Thoracic aorta (tissue), 2 donors: ENCODE measurements around the gene PRPF39. TPM values are rescaled to one million over a fixed set of nuclear protein-coding genes. Genes with fewer than 3 reads are reported as not detected.
"Not testable (repeated sequence)": the region's sequence is repeated elsewhere in the genome, so short reads cannot be mapped to it uniquely, and the experiment has no call there.

Experiments used
- ATAC-seq: fragments of 150-250 bp; one replicate; pipeline ENCODE4 v1.8.0; 2017; ENCODE audit warnings: low read depth; ENCODE audit not compliant: insufficient number of reproducible peaks, low FRiP score
- DNase-seq: peaks from one replicate; pipeline ENCODE4 v3.0.0-alpha.2; 2020; ENCODE audit warnings: low spot score
- H3K27ac ChIP-seq, 2 donors: fragments of 200-600 bp; sonication (generic); 1 replicate in 1 of 2; 2 replicates in 1 of 2; pipeline ENCODE4 v1.5.1; 2016; ENCODE audit warnings: mild to moderate bottlenecking in 2 of 2, moderate library complexity in 2 of 2
- H3K27me3 ChIP-seq: fragments of 200-600 bp; sonication (generic); replicated peaks from 2 replicates; pipeline ENCODE4 v1.6.0; 2016; ENCODE audit warnings: mild to moderate bottlenecking; ENCODE audit not compliant: insufficient read depth
- H3K36me3 ChIP-seq: fragments of 200-600 bp; sonication (generic); one replicate; pipeline ENCODE4 v1.5.1; 2016
- H3K4me1 ChIP-seq, 2 donors: fragments of 200-600 bp; sonication (generic); 1 replicate in 1 of 2; 2 replicates in 1 of 2; pipeline versions ENCODE4 v1.5.1 to v1.6.0; 2016; ENCODE audit warnings: low read depth in 2 of 2, mild to moderate bottlenecking in 1 of 2; ENCODE audit not compliant: control insufficient read depth in 1 of 2
- H3K4me3 ChIP-seq: fragments of 200-600 bp; sonication (generic); 2 replicates; pipeline ENCODE4 v1.5.1; 2016; ENCODE audit warnings: mild to moderate bottlenecking
- H3K9me3 ChIP-seq: fragments of 200-600 bp; sonication (generic); 2 replicates; pipeline ENCODE4 v1.5.1; 2016
- CTCF ChIP-seq: fragments of 200-600 bp; sonication (generic); IDR thresholded peaks from one replicate; pipeline ENCODE4 v1.5.1; 2019; ENCODE audit warnings: antibody characterized with exemption
- total RNA-seq, 2 donors: library from RNA; depleted of rRNA; stranded (reverse); fragments of >200 nt; gene quantifications; one replicate each; pipeline versions ENCODE4 v1.1.0 to v1.2.3, GENCODE V29; 2016

The PRPF39 gene
- total RNA-seq, 2 donors from 2014 or later: 20.0 to 37.5 TPM

DNA sequence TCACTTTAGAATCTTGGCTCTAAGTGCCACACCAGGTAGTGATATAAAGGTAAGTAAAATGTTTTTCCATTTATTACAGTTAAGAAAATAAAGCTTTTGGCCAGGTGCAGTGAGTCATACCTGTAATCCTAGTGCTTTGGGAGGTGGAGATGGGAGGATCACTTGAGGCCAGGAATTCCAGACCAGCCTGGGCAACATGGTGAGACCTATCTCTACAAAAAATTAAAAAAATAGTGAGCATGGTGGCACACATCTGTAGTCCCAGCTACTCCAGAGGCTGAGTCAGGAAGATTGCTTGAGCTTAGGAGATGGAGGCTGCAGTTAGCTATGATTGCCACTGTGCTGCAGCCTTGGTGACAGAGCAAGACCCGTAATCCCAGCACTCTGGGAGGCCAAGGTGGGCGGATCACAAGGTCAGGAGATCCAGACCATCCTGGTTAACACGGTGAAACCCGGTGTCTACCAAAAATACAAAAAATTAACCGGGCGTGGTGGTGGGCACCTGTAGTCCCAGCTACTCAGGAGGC lies 56.8 kb downstream of the PRPF39 start:
- Histone ChIP-seq H3K9me3 (no peaks in the 10 kb centered on the region), H3K4me1 (peaks cover 10 to 19% of the 10 kb centered on the region in 2 donors), H3K4me3 (no peak overlapping the region), H3K27me3 (no peaks in the 10 kb centered on the region), H3K36me3 (no peaks in the 10 kb centered on the region), H3K27ac (no peak overlapping the region)
- no peak for ATAC-seq
- TF ChIP-seq CTCF: no peak
- no peak for DNase-seq

DNA sequence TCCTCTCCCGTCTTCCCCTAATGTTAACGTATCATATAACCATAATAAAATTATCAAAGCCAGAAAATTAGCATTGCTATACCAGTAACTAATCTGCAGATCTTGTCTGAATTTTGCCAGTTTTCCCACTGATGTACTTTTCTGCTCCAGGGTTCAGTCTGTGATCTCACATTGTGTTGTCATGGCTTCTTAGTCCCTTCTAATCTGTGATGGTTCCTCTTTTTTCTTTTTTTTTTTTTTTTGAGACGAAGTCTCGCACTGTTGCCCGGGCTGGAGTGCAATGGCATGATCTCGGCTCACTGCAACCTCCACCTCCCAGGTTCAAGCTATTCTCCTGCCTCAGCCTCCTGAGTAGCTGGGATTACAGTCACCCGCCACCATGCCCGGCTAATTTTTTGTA lies 58.2 kb downstream of the PRPF39 start:
- not testable (repeated sequence) for H3K4me3 ChIP-seq, H3K27me3 ChIP-seq, H3K27ac ChIP-seq, DNase-seq, ATAC-seq, H3K36me3 ChIP-seq, H3K4me1 ChIP-seq, H3K9me3 ChIP-seq

DNA sequence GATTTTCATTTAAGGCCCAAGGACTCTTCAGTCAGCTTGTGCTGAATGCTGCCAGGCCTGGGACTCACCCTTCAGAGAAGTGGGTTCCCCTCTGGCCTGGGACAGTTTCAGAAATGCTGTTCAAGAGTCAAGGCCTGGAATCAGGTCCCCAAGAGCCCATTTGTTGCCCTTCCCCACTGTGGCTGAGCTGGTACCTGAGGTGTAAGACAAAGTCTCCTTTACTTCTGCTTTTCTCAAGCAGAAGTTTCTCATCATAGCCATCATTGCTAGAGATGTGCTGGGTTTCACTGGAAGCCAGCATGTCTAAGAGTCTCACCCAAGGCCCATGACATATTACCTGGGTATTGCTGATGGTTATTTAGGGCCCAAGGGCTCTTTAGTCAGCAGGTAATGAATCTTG lies 60.7 kb downstream of the PRPF39 start:
- ATAC-seq (no peak), DNase-seq (no peak)
- Histone ChIP-seq H3K27ac (no peak overlapping the region), H3K36me3 (no peaks in the 10 kb centered on the region), H3K9me3 (no peaks in the 10 kb centered on the region), H3K4me3 (no peak overlapping the region), H3K4me1 (no peaks in the 10 kb centered on the region), H3K27me3 (no peaks in the 10 kb centered on the region)
- no peak for TF ChIP-seq CTCF

GRCh38 chr14:45145214-45145613 lies 61.3 kb downstream of the PRPF39 start:
- Histone ChIP-seq H3K4me3 (no peak overlapping the region), H3K9me3 (no peaks in the 10 kb centered on the region), H3K27ac (no peak overlapping the region), H3K27me3 (no peaks in the 10 kb centered on the region), H3K4me1 (no peaks in the 10 kb centered on the region), H3K36me3 (no peaks in the 10 kb centered on the region)
- ATAC-seq: no peak
- DNase-seq: no peak
- TF ChIP-seq CTCF: no peak

DNA sequence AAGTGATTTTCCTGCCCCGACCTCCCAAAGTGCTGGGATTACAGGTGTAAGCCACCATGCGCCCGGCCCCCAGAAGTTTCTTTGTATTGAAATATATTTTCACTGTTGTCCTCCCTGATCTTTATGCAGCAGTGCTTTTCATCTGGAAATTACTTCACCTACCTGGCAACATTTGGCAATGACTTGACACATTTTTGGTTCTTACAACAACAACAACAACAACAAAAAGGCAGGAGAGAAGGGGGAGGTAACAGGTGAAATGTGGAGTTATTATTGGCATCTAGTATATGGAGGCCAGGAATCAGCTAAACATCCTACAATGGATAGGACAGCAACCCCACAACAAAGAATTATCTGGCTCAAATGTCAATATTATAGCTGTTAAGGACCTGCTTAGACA lies 65.7 kb downstream of the PRPF39 start:
- TF ChIP-seq CTCF: no peak
- H3K9me3 ChIP-seq: no peaks in the 10 kb centered on the region
- DNase-seq (no peak), ATAC-seq (no peak)
- no peaks in the 10 kb centered on the region for H3K4me1 ChIP-seq
- H3K27me3 ChIP-seq: no peaks in the 10 kb centered on the region
- no peak overlapping the region for H3K4me3 ChIP-seq
- H3K27ac ChIP-seq: no peak overlapping the region
- H3K36me3 ChIP-seq: no peaks in the 10 kb centered on the region

DNA sequence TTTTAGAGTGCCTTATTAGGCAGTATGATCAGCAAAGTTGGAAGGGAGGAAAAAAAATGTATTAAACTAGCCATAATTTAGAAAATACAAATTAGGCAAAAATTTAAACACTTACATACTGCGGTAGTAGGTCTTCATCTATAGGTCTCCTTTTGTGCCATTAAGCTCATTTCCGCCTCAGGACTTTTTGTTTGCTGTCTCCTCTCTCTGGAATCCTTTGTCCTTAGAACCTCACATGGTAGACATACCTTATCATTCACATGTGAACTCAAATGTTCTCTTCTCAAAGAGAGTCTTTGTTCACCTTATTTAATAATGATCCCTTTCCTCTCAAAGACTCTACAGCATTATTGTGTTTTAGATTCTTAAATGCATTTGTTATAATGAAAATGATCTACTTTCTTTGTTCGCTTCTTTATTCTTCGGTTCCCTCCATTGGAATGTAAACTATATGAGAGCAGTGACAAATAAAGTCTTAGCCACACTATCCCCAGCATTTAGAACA lies 66.5 kb downstream of the PRPF39 start:
- ATAC-seq (no peak), DNase-seq (no peak)
- no peak overlapping the region for H3K27ac ChIP-seq
- no peak overlapping the region for H3K4me3 ChIP-seq
- TF ChIP-seq CTCF: no peak
- no peaks in the 10 kb centered on the region for H3K36me3 ChIP-seq
- no peaks in the 10 kb centered on the region for H3K27me3 ChIP-seq
- no peaks in the 10 kb centered on the region for H3K9me3 ChIP-seq
- no peaks in the 10 kb centered on the region for H3K4me1 ChIP-seq
